HPDE6-E6E7 (cell line): Measurements from ENCODE around the gene CMTM8.
A peak's percentile ranks its signal among the peaks of the same experiment; 100 is the strongest.

Experiments
- DNase-seq: peaks from one replicate; pipeline ENCODE4 v3.0.0; 2011; ENCODE audit warnings: missing footprints; ENCODE audit errors: extremely low spot score

Gene CMTM8

DNA sequence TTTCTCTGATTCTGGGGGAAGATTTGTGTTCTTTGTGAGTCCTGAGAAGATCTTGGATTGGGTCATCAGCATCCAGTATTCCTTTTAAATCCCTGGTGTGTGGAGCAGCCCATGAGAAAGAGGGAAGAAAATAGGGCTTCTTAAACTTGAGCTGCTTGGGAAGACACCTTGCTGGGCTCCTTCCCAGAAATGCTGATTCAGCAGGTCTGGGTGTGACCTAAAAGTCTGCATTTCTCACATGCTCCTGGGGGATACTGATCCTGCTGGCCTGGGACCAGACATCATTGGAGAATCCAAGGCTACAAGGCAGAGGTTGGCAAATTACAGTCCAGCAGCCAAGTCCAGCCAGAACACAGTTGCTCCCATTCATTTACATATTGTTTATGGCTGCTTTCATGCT, 99.0 kb downstream of the CMTM8 start:
- DNase-seq = no peak

DNA sequence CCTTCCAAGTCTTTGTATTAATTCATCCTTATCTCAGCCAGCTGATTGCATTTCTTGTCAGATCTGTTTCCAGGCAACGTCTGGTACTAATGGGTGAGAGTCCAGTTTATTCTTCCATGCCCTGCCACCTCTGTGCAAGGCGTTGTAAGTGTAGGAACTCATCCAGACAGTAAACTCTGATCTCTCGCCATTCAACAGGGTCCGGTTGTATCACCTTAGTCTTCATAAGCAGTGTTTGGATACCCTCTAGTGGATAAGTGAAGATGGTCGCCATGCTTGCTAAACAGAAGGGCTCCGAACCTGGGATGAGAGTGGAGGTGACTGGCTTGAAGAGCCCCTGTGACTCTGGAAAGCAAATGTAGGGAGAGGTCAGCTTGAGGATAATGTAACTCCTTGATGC, 101.6 kb downstream of the CMTM8 start:
- peak; percentile 14 for DNase-seq

DNA sequence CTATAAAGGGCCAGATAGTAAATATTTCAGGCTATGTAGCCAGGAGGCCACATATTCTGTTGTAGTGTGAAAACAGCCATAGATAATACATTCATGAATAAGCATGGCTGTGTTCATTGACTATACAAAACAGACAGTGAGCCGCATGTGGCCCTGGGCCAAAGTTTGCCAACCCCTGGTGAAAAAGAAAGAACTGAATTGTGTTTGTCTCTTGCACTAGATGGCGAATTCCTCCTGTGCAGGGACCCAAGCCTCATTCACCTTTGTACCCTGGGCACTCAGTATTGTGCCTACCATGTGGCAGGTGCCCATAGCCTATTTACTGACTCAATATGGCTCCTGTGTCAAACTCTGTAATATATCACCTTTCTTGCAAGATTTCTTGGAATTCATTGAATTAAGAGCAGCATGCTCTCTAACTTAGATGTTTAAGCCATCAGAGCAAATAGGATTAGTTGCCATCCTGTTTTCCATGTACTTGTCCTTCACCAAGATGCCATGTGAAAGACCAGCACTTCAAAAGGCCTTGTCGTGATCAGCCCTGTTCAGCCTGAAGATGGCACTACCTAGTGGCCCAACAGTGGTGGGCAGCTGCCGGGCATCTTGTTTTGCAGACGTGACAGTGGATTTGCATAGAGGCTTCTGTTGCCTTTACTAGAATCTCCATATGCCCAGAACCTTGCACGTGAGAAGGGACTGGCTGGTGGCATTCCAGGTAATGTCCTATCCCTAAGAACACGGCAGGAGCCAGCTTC, 102.3 kb downstream of the CMTM8 start:
- no peak for DNase-seq

DNA sequence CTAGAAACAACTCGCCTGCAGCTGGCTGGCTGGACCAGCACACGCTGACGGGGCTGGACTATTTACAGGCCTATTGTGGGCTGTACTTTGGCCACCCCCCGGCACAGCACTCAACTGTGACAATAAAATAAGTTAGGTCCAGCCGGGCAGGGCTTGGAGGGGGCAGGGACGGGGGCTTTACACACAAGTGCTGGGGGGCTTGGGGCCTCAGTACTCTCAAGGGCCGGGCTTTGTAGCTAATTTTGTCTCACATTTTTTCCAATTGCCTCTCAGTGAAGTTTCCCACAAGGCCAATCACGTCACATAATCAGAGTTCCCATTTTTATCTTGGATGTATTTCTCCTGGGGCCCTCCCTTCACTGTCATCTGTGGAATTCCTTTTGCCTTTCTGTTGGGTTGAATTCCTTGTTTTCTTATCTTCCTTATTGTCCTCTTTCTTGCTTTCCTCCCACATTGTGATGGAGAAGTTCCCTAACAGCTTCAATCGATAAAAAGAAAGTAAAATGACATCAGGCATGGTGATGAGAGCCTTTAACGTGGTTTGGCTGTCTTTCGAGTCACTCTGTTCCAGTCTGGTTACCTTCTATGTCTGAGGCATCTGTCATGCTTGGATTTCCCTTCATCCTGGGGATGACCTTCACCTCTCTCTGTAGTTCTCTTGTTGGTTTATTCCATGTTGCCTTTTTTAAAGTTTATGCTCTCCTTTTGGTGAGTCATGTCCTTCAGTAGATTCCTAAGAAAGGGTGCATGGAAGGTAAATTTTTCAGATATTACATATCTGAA, 109.1 kb downstream of the CMTM8 start:
- DNase-seq = no peak

DNA sequence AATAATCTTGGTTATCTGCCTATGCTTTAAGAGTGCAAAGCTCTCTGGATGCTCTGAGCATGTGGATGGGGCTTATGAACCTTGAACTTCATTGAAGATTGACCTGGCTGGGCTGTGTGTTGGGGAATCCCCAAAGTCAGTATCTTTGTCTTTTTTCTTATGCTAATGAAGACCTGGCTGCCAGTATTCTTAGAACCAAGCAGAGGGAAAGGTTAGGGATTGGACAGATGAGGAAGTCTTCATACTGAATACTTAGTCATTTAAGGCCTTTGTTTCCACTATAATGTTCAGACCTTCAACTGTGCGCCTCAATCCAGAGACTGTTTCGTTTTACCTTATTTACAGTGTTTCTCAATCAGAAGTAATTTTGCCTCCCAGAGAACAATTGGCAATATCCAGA, 110.7 kb downstream of the CMTM8 start:
- no peak for DNase-seq

DNA sequence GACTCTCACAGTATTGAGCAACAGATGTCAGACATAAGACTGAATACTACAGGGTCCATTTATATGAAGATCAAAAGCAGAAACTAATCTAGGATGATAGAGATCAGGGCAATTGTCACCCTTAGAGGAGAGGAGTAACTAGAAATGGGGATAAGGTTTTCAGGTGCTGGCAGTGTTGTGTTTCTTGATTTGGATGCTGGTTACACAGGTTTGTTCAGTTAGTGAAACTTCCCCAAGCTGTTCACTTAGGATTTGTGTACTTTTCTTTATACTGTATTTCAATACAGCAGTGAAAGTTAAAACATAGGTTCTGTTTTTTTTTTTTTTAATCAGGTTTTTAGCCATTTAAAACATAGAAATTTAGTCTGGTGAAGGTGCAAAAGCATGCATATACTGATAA, 114.1 kb downstream of the CMTM8 start:
- DNase-seq = no peak

DNA sequence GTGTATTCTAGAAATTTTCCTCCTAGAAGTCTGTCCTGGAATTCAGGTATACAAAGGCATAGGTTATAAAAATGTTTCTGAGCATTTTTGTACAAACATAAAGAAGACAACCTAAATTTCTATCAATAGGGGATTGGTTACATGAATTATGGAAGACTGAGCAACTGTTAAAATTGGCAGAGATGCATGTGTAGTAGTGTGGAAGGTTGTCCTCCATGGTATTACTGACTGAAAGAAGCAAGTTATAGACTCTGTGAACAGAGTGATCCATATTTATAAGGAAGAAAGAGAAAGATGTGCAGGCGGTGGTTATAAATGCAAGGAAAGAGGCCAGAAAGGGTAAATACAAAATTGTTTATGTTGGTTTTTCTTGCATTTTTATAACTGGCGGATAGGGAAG, 114.9 kb downstream of the CMTM8 start:
- DNase-seq = no peak

DNA sequence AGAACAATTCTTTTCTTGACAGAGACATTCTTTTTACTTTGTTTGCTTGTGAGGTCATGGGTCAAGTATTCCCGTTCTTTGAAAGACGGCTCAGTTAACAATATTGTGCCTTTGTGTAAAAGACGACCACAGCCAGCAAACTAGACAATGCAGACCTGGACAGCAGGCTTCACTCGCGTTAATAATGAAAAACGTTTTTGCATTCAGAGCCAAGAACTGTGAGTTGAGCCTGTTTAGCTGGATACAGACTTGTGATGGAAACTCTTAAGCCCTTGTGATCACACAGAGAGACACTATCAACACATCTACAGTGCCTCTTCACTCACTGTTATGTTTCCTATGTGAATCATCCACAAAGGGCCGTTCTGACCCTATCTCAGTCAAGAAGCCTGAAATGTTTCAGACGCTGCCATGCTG, 115.9 kb downstream of the CMTM8 start:
- DNase-seq = no peak

DNA sequence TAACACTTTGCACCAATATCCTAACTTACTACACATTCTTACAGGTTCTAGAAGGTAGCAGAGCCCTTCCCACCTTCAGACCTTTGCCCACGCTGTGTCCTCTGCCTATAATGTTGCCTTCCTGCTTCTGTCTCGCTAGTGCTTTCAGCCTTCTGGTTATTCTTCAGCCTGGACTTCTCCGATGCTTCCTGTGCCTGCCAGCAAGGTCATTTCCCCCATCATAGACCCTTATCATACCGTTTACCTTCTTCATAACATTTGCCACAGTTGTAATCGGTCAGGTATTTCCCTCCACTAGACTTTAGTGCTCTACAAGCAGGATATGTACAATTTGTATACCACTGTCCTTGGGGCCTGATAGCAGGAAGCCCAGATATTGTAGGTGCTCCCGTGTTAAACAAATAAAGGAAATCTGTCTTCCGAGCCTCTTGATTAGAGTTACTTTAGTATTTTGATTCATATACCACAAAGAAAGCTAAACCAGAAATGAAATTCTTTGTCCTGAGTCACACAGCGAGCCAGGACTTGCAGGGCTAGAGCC, 117.3 kb downstream of the CMTM8 start:
- DNase-seq = no peak

DNA sequence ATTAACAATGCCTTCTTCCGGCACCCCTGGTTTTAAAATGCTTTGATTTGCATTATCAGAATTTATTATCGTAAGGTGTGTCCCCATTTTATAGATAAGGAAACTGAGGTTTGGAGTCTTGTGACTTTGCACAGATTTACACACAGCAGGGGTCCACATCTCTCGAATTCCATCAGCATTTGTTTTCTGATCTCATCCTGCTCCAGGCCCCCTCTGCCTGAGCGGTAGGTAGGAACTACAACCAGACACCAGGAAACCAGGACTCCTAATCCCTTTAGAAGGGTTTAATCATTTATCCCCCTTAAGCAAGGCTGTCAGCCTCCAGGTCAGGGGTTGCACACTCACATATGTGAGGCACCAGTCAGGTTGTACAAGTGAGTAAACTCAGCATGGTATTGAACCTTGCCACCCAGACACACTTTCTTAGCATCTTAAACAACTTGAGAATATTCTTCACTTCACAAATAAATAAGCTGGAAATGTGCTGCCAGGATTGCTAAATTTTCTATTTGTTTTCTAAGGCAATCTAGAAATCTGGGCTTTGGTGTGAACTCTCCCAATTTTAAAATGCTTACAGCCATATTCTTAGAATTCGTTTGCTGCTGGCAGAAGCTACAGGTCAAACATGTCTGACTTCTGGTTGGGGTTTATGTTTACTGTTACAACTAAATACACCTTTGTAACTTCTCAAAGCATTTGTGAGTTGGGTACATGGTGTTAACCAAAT, 121.4 kb downstream of the CMTM8 start:
- DNase-seq = no peak

DNA sequence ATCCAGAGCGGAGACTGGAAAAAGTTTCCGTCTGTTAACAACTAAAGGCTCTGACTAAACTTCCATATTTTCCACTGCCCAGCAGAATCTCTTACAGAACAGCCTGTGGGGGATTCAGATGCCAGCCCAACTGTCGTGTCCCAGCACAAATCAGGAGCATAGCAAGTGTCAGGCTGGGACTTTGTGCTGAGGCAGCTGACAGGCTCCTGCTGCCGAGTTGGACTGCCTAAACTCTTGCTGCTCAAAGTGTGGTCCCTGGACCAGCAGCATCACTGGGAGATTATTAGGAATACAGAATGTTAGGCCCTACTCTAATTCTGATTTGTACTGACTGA, 122.0 kb downstream of the CMTM8 start:
- no peak for DNase-seq

DNA sequence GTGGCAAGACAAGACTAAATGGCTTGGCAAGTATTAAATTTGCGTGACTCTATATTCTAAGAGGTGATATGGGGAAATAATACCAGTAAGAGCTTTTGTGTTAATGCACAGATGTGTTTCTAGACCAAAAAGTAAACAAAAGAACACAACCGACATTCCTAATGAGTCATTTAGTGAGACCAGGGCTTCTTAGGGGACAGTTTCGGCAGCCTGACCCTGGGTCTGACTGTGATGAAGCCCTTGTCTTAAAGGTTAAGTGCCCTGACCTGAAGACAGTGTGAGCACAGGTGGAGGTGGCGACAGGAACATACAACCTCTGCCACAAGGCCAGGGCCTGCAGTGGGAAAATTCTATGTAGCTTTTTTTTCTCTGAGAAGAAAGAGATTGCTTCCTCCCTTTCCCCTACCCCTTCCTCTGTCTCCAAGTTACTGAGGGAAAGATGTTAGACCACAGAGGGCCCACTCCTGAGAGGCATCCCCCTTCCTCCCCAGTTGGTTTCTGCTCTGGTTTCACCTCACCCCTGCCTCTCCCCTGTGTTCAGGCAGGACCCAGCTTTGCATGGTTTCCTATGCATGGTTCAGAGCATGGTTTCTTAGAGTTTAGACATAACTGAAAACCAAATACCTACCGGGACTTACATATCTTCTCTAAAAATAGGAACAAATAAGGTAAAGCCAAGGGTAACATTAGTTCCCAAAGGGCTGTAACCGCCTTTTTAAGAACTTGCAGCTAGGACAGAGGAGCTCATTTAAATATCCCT, 128.3 kb downstream of the CMTM8 start:
- DNase-seq = no peak

DNA sequence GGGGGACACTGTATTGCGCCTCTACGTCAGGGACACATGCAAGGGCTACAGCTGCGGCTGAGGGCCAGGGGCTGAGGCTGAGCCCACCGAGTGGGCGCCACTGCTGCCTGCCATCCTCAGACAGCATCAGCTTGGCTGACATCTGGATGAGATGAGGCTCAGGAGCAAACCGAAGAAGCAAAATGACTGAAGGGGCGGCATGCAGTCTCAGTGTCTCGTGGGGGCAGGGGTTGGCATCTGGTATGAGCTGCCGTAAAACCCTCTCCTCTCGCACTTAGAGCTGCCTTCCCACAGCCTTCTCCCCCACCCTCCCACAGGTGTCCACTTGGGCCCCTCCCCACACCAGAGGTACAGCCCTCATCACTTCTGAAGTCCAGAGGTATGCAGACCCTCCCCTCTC, 129.0 kb downstream of the CMTM8 start:
- no peak for DNase-seq

DNA sequence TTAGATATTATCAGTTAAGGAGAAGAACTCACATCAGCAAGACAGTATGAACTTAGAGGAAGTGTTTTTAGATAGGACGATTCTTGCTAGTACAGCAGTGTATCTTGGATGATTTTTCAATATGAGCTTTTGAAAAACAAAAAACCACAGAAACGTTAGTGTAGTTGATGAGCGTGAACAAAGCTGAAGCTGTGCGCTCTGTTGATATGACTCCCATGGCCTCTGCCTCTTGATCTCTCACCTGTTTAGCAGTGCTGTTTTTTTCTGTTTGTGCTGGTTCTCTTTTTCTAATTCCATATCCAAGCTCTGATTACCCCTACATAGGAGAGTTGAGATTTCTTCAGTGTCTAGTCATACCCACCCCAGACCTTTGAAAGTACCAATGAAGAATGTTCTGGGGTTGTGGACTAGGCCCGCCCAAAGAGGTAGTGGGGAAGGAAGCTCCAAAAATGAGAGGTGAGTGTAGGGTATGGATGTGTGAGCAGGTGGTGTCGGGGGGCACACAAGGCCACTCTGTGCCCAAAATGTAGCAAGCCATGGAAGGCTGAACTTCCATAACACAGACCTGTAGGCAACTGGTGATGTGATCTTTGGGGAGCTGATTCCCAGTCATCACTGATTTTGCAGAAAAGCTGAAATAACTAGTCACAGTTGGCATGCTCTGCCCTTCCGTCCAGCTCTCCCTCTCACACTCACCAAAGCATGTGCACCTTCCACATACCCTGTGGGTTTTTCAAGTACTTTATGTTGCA, 133.2 kb downstream of the CMTM8 start:
- no peak for DNase-seq

DNA sequence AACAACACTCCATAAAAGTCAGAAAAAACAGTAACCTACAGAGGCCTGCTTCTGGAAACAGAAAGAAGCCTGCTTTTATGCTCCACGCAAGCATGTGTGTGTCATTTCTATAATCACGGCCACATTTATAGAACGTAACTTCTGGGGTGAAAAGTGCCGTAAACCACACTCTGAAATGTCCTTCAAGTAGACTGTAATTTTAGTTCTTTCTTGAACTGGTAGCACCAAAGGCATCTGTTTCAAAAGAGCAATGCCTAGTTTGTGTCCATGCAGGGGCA, 133.7 kb downstream of the CMTM8 start:
- no peak for DNase-seq

DNA sequence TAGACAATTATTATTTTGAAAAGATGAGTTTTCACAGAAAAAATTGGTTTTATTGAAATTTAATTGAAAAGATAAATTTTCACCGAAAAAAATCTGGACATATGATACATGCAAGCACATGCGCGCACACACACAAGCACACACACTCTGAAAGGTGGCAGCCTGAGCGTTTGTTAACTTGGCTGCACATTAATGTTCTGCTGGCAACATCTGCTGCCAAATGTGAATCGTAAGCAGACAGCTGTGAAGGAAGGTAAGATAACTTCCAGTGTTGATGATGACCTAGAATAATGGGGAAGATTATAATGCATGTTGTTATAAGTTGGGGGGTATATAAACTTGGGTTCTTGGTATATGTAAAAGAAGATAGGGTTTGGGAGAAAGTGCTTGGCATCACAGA, 134.8 kb downstream of the CMTM8 start:
- DNase-seq = no peak

DNA sequence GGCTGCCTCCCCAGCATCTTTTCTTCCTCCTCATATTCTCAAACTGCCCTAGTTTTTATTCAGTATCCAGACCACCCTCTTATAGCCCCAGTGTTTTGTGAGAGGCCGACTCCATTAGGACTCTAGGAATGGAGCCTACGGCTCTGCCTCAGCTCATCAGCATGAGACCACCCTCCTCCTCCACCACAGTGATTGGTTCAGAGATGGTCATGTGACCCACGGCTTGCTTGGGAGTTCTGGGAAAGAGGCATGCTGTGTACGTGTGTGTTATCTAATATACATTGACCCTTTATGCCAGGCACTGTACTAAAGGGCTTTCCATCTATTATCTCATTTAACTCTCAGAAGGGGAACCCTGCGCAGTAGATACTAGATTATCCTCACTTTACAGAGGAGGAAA, 135.4 kb downstream of the CMTM8 start:
- DNase-seq = no peak

DNA sequence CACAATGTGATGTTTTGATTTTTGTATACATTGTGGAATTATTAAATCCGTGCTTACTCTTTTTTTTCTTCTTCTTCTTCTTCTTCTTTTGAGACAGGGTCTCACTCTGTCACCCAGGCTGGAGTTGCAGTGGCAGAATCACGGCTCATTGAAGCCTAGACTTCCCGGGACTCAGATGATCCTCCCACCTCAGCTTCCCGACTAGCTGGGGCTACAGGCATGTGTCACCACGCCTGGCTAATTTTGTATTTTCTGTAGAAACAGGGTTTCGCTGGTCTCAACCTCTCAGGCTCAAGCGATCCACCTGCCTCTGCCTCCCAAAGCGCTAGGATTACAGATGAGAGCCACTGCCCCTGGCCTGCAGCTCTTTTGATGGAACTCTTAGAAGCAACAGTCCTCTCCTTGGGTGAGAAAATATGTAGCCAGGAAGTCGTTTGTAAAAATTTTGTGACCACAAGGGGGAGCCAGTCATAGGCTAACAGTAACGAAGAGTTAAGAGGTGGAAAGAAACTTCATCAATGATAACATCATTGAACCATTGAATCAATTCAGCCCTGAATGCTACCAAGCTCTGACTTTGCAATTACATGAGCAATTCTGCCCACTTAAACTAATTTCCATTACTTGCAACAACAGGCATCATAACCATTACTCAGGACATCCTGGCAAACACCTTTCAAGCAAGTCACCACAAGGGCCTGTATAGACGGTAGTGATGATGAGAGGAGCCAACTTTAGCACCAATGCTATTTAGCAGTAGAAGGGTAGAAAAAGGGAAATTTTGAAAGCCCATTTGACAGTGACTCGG, 136.5 kb downstream of the CMTM8 start:
- no peak for DNase-seq

DNA sequence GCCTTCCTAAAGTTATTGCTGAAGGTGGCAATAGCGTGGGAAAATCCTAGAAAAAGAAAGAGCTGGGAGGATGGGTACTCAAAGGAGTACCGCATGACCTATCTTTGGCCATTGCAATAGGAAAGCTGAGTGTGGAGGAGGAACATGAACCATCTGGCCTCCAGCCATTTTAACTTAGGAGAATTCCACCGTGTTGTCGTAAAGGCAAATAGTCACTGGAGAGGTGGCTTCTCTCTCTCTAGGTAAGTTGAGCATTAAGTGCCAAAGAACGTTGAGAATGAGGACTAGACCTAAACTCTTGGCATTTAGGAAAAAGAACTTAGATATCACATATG, 137.1 kb downstream of the CMTM8 start:
- DNase-seq = no peak

DNA sequence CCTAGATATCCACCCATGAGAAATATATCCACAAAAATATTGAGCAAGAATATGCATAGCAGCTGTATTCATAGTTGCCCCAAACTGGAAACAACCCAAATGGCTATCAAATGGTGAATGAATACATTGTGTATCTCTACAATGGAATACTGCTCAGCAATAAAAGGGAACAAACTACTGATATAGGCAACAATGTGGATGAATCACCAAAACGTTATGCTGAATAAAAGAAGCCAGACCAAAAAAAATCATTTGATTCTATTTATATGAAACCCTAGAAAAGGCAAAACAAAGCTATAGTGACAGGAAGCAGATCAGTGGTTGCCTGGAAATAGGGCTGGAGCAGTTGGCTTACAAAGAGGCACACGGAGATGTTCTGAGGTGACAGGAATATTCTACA, 137.6 kb downstream of the CMTM8 start:
- no peak for DNase-seq
